Measurements from ENCODE around the gene DECR2.
"Not testable (repeated sequence)": the region's sequence is repeated elsewhere in the genome, so short reads cannot be mapped to it uniquely, and the experiment has no call there.

The DECR2 gene

DNA sequence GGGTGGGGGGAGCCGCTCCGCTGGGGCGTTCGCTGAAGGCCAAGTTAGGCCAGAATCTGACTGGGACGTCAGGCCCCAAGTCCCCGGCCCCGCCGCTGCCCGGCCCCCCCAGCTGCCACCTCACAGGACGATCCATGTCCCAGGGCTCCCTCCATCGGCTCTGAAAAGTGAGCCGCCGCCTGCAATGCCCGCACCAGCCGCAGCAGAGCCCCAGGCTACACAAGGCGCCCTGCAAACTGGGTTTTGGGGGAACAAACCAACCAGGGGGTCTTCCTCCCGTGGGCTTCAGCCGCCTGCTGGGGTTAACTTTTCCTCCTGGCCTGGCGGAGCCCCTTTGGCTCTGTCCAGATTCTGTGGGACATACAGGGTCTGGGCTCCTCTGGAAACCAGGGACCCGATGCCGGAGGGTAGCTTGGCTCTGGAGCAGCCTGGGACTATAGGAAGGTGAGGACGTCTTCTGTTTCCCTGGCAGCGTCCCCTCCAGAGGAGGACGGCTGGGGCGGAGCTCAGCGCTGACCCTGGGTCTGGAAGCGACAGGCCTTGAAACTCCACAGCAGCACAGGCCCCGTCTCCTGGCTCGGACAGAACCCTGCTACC is 3.9 kb upstream of the DECR2 start:
- peaks cover 10% of the 10 kb centered on the region for H3K27me3 Mint-ChIP-seq (ENCODE audit: low read depth)
- H3K27ac Mint-ChIP-seq: peak overlapping the region; percentile 75
- H3K4me3 Mint-ChIP-seq: peak overlapping the region; percentile 64
- peaks cover 1% of the 10 kb centered on the region for H3K36me3 Mint-ChIP-seq (ENCODE audit: low read depth)
- no peak for DNase-seq (ENCODE audit: low spot score)
- peaks cover 14% of the 10 kb centered on the region for H3K4me1 Mint-ChIP-seq (ENCODE audit: low read depth)
- H3K9me3 Mint-ChIP-seq: no peaks in the 10 kb centered on the region

GRCh38 chr16:398561-399339 is 2.9 kb upstream of the DECR2 start:
- Mint-ChIP-seq H3K4me1 (ENCODE audit: low read depth) (peaks cover 14% of the 10 kb centered on the region), H3K9me3 (no peaks in the 10 kb centered on the region), H3K27me3 (ENCODE audit: low read depth) (peaks cover 10% of the 10 kb centered on the region), H3K36me3 (ENCODE audit: low read depth) (peaks cover 1% of the 10 kb centered on the region), H3K27ac (peak overlapping the region; percentile 75), H3K4me3 (peak overlapping the region; percentile 64)
- no peak for DNase-seq (ENCODE audit: low spot score)

GRCh38 chr16:399340-400019 is 2.2 kb upstream of the DECR2 start:
- peaks cover 10% of the 10 kb centered on the region for H3K27me3 Mint-ChIP-seq (ENCODE audit: low read depth)
- H3K9me3 Mint-ChIP-seq: no peaks in the 10 kb centered on the region
- peaks cover 14% of the 10 kb centered on the region for H3K4me1 Mint-ChIP-seq (ENCODE audit: low read depth)
- DNase-seq (ENCODE audit: low spot score): no peak
- peak overlapping the region; percentile 87 for H3K4me3 Mint-ChIP-seq
- peaks cover 1% of the 10 kb centered on the region for H3K36me3 Mint-ChIP-seq (ENCODE audit: low read depth)
- H3K27ac Mint-ChIP-seq: no peak overlapping the region

DNA sequence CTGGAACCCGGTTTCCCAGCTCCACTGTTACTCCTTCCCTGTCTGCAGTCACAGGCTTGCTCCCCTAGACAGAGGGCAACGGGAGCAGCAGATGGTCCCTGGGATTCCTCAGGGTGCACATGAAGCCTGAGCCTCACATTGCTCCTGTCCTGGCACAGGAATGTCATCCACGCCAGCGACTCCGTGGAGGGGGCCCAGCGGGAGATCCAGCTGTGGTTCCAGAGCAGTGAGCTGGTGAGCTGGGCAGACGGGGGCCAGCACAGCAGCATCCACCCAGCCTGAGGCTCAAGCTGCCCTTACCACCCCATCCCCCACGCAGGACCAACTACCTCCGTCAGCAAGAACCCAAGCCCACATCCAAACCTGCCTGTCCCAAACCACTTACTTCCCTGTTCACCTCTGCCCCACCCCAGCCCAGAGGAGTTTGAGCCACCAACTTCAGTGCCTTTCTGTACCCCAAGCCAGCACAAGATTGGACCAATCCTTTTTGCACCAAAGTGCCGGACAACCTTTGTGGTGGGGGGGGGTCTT is 1.6 kb upstream of the DECR2 start:
- Mint-ChIP-seq H3K36me3 (ENCODE audit: low read depth) (peaks cover 1% of the 10 kb centered on the region), H3K27ac (peak overlapping the region; percentile 6), H3K4me1 (ENCODE audit: low read depth) (peaks cover 14% of the 10 kb centered on the region), H3K4me3 (peak overlapping the region; percentile 87), H3K9me3 (no peaks in the 10 kb centered on the region), H3K27me3 (ENCODE audit: low read depth) (peaks cover 10% of the 10 kb centered on the region)
- DNase-seq (ENCODE audit: low spot score): no peak

DNA sequence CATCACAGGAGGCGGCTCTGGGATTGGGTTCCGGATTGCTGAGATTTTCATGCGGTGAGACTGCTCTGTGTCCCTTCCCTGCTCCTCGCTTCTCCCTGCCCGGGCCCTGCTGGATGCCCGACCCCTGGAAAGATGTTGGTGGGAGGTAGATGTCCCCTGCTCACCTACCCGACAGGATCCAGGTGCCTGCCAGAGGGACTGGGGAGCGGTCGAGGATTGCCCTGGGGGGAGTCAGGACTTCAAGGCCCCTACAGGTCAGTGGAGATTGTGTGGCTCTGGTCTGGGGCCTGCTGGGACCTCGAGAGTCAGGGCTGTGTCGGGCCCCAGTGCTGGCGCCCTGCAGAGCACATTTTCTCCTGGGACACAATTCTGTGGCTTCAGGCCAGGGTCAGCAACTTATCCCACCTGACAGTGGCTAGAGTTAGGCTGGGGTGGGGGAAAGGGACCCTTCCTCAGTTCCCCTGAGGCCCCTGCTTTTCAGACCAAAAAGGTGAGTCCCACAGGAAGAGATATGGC is 3.3 kb downstream of the DECR2 start:
- Mint-ChIP-seq H3K4me3 (no peak overlapping the region), H3K4me1 (ENCODE audit: low read depth) (peaks cover 6% of the 10 kb centered on the region), H3K36me3 (ENCODE audit: low read depth) (peaks cover 1% of the 10 kb centered on the region), H3K27me3 (ENCODE audit: low read depth) (no peaks in the 10 kb centered on the region), H3K27ac (no peak overlapping the region), H3K9me3 (no peaks in the 10 kb centered on the region)
- no peak for DNase-seq (ENCODE audit: low spot score)

- Mint-ChIP-seq H3K27me3 (ENCODE audit: low read depth) (no peaks in the 10 kb centered on the region), H3K36me3 (ENCODE audit: low read depth) (no peaks in the 10 kb centered on the region), H3K9me3 (no peaks in the 10 kb centered on the region), H3K27ac (no peak overlapping the region), H3K4me3 (no peak overlapping the region), H3K4me1 (ENCODE audit: low read depth) (no peaks in the 10 kb centered on the region)
- DNase-seq (ENCODE audit: low spot score): no peak
These were observed 4.1 kb downstream of the DECR2 start for GRCh38 chr16:405548-406506.

DNA sequence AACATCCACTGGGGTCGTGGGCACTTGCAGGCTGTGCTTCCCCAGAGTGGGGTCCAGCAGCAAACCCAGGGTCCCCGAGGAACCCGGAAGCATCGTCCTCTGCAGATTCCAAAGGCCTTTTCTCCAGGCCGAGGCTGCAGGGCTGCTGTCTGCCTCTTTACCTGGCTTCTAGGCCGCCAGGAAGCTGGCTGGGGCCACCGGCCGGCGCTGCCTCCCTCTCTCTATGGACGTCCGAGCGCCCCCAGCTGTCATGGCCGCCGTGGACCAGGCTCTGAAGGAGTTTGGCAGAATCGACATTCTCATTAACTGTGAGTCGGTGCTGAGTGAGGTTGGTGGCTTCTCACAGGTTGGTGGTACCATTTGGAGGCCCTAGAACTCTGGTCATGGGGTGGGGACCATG is 5.6 kb downstream of the DECR2 start:
- no peak overlapping the region for H3K4me3 Mint-ChIP-seq
- DNase-seq (ENCODE audit: low spot score): no peak
- no peak overlapping the region for H3K27ac Mint-ChIP-seq
- no peaks in the 10 kb centered on the region for H3K9me3 Mint-ChIP-seq
- H3K4me1 Mint-ChIP-seq (ENCODE audit: low read depth): no peaks in the 10 kb centered on the region
- H3K27me3 Mint-ChIP-seq (ENCODE audit: low read depth): no peaks in the 10 kb centered on the region
- H3K36me3 Mint-ChIP-seq (ENCODE audit: low read depth): no peaks in the 10 kb centered on the region

DNA sequence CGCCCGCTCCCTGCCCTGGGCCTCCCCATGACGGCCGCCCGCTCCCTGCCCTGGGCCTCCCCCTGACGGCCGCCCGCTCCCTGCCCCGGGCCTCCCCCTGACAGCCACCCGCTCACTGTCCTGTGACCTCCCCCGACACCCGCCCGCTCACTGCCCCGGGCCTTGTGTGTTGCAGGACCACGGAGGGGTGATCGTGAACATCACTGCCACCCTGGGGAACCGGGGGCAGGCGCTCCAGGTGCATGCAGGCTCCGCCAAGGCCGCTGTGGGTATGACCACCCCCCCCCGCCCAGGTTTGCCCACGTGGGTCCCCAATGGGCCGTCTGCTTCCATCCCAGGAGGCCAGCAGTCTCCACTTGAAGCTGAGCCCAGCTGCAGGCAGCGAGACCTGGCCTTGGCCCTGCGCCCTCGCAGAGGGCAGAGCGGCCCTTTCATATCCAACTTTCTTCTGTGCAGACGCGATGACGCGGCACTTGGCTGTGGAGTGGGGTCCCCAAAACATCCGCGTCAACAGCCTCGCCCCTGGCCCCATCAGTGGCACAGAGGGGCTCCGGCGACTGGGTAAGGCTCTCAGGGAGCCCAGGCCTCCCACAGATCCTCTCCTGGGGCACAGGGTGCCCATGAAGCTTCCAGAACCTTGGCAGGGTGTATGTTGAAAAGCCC is 9.0 kb downstream of the DECR2 start:
- Mint-ChIP-seq H3K27ac (no peak overlapping the region), H3K36me3 (ENCODE audit: low read depth) (no peaks in the 10 kb centered on the region), H3K27me3 (ENCODE audit: low read depth) (no peaks in the 10 kb centered on the region), H3K9me3 (no peaks in the 10 kb centered on the region), H3K4me1 (ENCODE audit: low read depth) (no peaks in the 10 kb centered on the region), H3K4me3 (no peak overlapping the region)
- DNase-seq (ENCODE audit: low spot score): no peak

- Mint-ChIP-seq H3K4me3 (no peak overlapping the region), H3K27me3 (ENCODE audit: low read depth) (no peaks in the 10 kb centered on the region), H3K36me3 (ENCODE audit: low read depth) (no peaks in the 10 kb centered on the region), H3K4me1 (ENCODE audit: low read depth) (no peaks in the 10 kb centered on the region), H3K27ac (no peak overlapping the region), H3K9me3 (no peaks in the 10 kb centered on the region)
- no peak for DNase-seq (ENCODE audit: low spot score)
These were observed 10.0 kb downstream of the DECR2 start for GRCh38 chr16:411576-412265.

DNA sequence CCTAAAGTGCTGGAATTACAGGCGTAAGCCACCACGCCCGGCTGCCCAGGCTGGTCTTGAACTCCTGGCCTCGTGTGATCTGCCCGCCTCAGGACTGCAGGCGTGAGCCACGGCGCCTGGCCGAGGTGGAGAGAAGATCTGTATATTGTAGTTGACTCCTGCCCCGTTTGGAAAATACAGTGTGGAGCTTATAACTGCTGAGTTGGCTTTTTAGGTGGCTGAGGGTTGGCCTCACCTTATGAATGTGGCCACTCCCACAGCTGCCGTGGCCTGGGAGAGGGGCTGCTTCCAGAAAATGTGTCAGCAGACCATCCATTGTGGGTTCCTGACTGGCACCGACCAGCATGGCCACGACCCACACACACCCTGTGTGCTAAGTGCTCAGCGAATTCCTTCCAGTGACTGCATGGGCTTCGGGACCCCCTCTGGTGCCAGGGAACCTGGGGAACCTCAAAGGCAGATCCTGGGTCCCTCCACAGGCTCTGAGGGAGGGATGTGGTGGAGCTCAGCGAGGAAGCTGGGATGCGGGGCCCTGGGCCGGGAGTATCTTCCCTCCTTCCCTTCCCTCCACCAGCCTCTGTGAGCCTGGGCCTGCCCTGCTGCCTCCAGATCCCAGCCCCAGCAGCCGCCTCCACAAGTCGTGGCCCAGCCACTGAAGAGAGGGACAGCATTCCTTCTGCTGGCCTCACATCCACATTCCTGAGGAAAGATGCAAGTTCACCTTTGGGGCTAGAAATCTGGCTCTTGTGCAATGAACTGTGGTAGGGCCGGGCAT is 12.9 kb downstream of the DECR2 start:
- Mint-ChIP-seq H3K36me3 (ENCODE audit: low read depth) (no peaks in the 10 kb centered on the region), H3K4me1 (ENCODE audit: low read depth) (no peaks in the 10 kb centered on the region), H3K27me3 (ENCODE audit: low read depth) (no peaks in the 10 kb centered on the region), H3K27ac (no peak overlapping the region), H3K9me3 (no peaks in the 10 kb centered on the region), H3K4me3 (no peak overlapping the region)
- no peak for DNase-seq (ENCODE audit: low spot score)

DNA sequence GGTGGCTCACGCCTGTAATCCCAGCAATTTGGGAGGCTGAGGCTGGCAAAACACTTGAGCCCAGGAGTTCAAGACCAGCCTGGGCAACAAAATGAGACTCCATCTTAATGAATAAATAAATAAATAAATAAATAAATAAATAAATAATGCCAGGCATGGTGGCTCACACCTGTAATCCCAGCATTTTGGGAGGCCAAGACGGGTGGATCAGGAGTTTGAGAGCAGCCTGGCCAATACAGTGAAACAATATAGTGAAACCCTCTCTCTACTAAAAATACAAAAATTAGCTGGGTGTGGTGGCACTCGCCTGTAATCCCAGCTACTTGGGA is 13.4 kb downstream of the DECR2 start:
- not testable (repeated sequence) for H3K36me3 Mint-ChIP-seq (ENCODE audit: low read depth); DNase-seq (ENCODE audit: low spot score); H3K4me1 Mint-ChIP-seq (ENCODE audit: low read depth); H3K9me3 Mint-ChIP-seq; H3K27me3 Mint-ChIP-seq (ENCODE audit: low read depth); H3K27ac Mint-ChIP-seq; H3K4me3 Mint-ChIP-seq

DNA sequence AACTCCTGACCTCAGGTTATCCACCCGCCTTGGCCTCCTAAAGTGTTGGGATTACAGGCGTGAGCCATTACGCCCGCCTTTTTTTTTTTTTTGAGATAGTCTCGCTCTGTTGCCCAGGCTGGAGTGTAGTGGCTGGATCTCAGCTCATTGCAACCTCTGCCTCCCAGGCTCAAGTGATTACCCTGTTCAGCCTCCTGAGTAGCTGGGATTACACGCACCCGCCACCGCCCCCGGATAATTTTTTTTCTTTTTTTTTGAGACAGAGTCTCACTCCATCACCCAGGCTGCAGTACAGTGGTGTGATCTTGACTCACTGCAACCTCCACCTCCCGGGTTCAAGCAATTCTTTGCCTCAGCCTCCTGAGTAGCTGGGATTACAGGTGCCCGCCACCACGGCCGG is 20.5 kb downstream of the DECR2 start:
- not testable (repeated sequence) for DNase-seq (ENCODE audit: low spot score); H3K9me3 Mint-ChIP-seq; H3K4me3 Mint-ChIP-seq; H3K36me3 Mint-ChIP-seq (ENCODE audit: low read depth); H3K27ac Mint-ChIP-seq
- H3K4me1 Mint-ChIP-seq (ENCODE audit: low read depth): peaks cover 13% of the 10 kb centered on the region
- H3K27me3 Mint-ChIP-seq (ENCODE audit: low read depth): peaks cover 11% of the 10 kb centered on the region

All from T-helper 2 cell treated with Interferon-gamma antibody and Interleukin-4, amounts not matched to agents 5 μg/mL and 100 μg/mL, for 36 hours (primary cell).